HG02610 (cell line): ENCODE data around the gene ASTN2.
"Not testable (repeated sequence)": the region's sequence is repeated elsewhere in the genome, so short reads cannot be mapped to it uniquely, and the experiment has no call there.

Source experiments
- ATAC-seq: cut with Tn5 transposase; IDR thresholded peaks from one replicate; pipeline ENCODE4 v1.9.1; 2021; ENCODE audit warnings: mild to moderate bottlenecking, moderate library complexity; ENCODE audit not compliant: unreplicated experiment

ASTN2 gene

GRCh38 chr9:117081641-117082317 lies 333.1 kb downstream of the ASTN2 start:
- ATAC-seq: no peak

GRCh38 chr9:117080765-117081390 lies 334.0 kb downstream of the ASTN2 start:
- no peak for ATAC-seq

- no peak for ATAC-seq
These were observed 338.1 kb downstream of the ASTN2 start for GRCh38 chr9:117076571-117077290.

GRCh38 chr9:117075636-117076035 lies 339.2 kb downstream of the ASTN2 start:
- no peak for ATAC-seq

- no peak for ATAC-seq
These were observed 339.9 kb downstream of the ASTN2 start for GRCh38 chr9:117074784-117075520.

DNA sequence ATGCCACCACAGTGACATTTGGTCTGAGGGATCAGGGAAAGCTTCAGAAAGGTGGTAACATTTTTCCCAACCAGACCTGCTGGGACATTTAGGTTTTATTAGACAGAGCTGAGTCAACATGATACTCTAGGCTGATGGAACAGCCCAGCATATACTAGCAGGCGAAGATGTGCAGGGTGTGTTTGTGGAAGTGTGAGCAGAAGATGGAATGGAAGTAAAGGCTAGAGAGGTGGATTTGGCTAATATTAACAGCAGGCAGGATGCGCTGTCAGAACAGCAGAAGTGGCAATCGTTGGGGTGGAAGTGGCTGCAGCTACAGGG lies 340.6 kb downstream of the ASTN2 start:
- no peak for ATAC-seq

DNA sequence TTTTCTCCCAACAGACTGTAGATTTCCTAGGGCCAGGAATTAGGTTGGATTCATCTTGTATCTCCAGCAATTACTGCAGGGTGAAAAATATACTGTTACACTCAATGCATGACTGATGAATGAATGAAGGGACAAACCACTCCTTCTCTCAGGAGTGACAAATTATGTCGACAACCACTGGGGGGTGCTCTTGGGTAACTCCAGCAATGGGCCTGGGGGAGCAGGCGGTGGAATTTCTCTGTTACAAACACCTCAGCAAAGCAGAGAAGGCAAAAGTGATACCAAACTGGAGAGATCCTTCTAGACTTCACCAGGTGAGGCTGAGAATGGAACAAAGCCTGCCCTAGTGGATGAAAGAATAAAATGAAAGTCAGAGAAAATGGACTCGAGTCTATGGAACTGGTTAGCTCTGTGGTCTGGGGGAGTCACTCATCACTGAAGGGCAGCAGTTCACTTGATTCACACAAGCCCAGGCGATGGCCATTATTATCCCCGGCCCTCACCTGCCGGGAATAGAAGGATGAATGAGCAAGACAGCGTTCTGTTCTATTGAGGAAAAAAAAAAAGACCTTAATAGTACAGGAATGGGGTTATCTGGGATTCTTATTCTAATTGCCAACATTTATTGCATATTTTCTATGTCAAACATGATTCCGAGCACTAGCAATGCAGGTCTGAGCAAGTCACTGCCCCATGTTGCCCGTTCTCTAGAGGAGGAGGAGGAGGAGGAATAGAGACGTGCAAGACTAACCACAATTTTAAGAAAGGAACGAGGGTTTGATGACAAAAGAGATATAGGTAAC lies 341.1 kb downstream of the ASTN2 start:
- no peak for ATAC-seq

DNA sequence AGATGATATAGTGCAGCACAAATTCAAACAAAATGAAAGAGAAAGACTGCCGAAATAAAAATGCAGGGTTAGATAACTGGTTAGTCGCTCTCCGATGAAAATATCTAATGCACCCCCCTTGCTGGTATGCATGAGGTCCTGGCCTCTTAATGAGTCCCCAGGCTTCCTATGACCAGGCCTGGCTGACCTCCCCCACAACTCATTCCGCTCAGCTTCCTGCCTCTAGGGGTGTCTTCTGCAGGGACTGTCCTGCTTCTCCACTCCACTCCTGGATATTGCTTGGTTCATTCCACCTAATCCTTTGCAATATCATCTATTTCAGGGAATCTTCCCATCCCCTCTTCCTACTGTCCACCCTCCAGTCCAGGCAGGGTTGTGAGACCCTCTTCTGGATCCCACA lies 341.8 kb downstream of the ASTN2 start:
- ATAC-seq: no peak

DNA sequence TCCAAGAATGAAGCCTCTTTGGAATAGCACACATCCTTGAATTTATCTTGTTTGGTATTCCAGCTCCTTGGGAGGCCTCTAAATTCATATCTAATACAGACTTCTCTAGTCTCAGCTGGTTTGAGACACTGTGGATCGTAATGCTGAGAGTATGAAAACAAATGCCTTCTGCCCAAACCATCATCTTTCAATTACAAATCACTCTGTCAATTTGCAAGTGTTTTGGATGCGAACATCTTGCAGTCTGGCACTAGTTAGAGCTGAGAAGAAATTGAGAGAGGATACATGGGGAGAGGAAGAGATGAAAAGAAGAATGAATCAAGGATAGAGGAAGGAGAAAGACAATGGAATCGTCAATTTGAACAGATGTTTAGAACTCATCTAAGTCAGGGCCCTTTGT lies 342.6 kb downstream of the ASTN2 start:
- no peak for ATAC-seq

GRCh38 chr9:117071673-117072207 lies 343.1 kb downstream of the ASTN2 start:
- ATAC-seq: not testable (repeated sequence)

GRCh38 chr9:117063721-117064471 lies 351.0 kb downstream of the ASTN2 start:
- no peak for ATAC-seq

- ATAC-seq: no peak
These were observed 353.9 kb downstream of the ASTN2 start for GRCh38 chr9:117060963-117061362.

GRCh38 chr9:117050007-117050406 lies 364.9 kb downstream of the ASTN2 start:
- no peak for ATAC-seq

GRCh38 chr9:117046666-117047327 lies 368.1 kb downstream of the ASTN2 start:
- peak; percentile 98 for ATAC-seq

- no peak for ATAC-seq
These were observed 370.6 kb downstream of the ASTN2 start for GRCh38 chr9:117044241-117044640.

DNA sequence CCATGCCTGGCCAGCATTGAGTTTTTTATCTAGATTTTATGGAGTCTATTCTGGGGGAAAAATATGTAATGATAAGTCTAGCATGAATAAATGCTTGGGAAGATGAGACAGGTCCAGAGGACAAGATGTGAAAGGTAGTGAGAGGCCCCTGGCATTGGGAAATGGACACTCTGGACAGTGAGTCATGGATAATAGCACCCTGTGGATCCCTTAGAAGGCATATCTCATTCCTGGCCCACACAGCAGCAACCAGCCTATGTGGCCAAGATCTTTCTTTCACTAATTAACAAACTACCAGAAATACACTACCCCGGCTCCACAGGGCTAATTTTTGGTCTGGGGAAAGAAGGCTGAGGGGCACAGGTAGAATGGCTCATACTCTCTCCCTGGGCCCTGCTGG lies 371.7 kb downstream of the ASTN2 start:
- no peak for ATAC-seq

- no peak for ATAC-seq
These were observed 379.3 kb downstream of the ASTN2 start for GRCh38 chr9:117035546-117035945.

DNA sequence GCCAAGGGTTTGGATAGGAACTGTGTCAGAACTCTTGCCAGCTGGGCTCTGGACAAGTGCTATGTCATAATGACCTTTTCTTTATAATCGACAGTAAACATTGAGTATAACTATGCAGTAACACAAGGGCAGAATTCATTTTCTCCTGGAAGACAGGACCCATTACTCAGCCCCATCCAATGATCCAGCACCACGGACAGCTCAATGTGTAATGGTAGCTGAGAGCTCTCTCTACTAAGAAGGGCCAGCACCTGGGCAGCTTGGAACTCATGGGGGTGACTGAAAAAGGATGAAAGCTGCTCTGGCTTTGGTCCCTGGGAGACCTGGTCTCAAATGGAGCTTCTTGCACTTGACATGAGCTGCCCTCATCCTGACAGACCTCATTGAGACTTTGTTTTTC lies 380.0 kb downstream of the ASTN2 start:
- no peak for ATAC-seq

GRCh38 chr9:117030254-117030768 lies 384.5 kb downstream of the ASTN2 start:
- ATAC-seq: no peak
